ENCODE measurements around the gene SMYD3. TPM values are rescaled to one million over a fixed set of nuclear protein-coding genes. Genes with fewer than 3 reads are reported as not detected.

SMYD3 gene
- total and polyA plus RNA-seq, 9 of the 15 experiments (the other 6 are each of a cell fraction or from before 2014, with no cell fraction given): 128 to 440 (median 197) TPM

DNA sequence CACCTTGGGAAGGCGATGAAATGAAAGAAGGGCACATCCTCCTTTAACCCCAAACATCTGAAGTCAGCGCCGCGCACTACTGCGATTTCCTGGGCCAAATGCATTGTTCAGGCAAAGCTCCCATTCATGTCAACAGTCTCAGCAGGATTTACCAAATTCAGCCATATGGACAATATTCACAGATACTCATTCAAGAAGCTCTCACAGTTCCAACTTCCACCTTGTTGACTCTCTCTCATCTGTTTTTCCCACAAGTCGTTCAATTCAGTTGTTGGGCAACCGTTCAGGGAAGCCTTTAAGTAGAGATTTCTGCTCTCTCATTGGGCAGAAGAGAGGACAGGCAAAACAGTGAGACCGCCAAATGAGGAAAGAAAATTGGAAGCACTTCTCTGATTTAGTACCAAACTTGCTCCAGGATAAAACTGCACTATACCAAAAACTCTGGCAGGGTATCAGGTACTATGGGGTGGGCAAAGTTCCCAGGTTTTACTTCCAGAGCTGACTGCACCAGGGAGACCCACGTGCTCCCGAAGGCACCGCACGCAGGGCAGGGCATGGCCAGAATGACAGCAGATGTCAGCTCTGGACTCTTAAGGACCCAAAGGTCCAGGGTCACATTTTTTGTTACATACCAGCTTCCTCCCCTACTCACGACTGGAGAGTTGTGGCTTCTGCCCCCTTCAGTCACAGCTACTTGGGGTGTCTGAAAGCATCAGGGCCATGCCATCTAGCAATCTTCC, 683.5 kb downstream of the SMYD3 start:
- no peak for FAIRE-seq
- Histone ChIP-seq H3K9me3 (replicated peaks; ENCODE audit: control insufficient read depth, insufficient read depth, low read depth, low read length) (no peaks in the 10 kb centered on the region), H3K79me2 (ENCODE audit: control insufficient read depth, insufficient read depth, low read length) (peaks cover 2% of the 10 kb centered on the region; the same call in 1 of the 3 replicates), H2AFZ (ENCODE audit: low read depth, low read length) (no peak overlapping the region), H3K27me3 (ENCODE audit: control insufficient read depth in 2 of 2, insufficient read depth in 2 of 2, low read length in 2 of 2) (no peaks in the 10 kb centered on the region), H3K9ac (ENCODE audit: insufficient read depth in 1 of 2, low read depth in 2 of 2, low read length in 2 of 2) (no peak overlapping the region), H3K4me3 (no peak overlapping the region), H3K4me1 (replicated peaks in 1 of 2; ENCODE audit: control insufficient read depth in 2 of 2, insufficient read depth in 2 of 2, low read length in 2 of 2) (no peaks in the 10 kb centered on the region), H3K27ac (ENCODE audit: extremely low read depth, low read depth, low read length) (no peak overlapping the region), H3K9me1 (ENCODE audit: control insufficient read depth, insufficient read depth, low read length) (no peaks in the 10 kb centered on the region), H3K4me2 (ENCODE audit: insufficient read depth, low read length) (no peak overlapping the region), H4K20me1 (replicated peaks; ENCODE audit: control insufficient read depth, insufficient read depth, low read length) (no peaks in the 10 kb centered on the region), H3K36me3 (ENCODE audit: control insufficient read depth, insufficient read depth, low read length) (peaks cover 39% of the 10 kb centered on the region; the same call in 2 of the 3 replicates)
- TF ChIP-seq ZFP36 (IDR thresholded peaks at IDR 0.05; ENCODE audit: low read depth, low read length, partially characterized antibody) (no peak), CEBPG (CRISPR knock-in tag; IDR thresholded peaks at IDR 0.05) (no peak), CEBPG (tag; conservative IDR thresholded peaks at IDR 0.05 in 1 of 2, IDR thresholded peaks at IDR 0.05 in 1 of 2) (no peak), KLF10 (CRISPR knock-in tag; IDR thresholded peaks at IDR 0.05) (no peak), ZNF717 (CRISPR knock-in tag; IDR thresholded peaks at IDR 0.05) (no peak), IFI16 (CRISPR knock-in tag; IDR thresholded peaks at IDR 0.05) (no peak), RBFOX2 (IDR thresholded peaks at IDR 0.05; ENCODE audit: low read depth, low read length) (no peak), ZNF174 (CRISPR knock-in tag; IDR thresholded peaks at IDR 0.05) (no peak), KLF16 (IDR thresholded peaks at IDR 0.05) (no peak), ZNF140 (CRISPR knock-in tag; IDR thresholded peaks at IDR 0.05) (no peak), ZNF124 (CRISPR knock-in tag; IDR thresholded peaks at IDR 0.05) (no peak), MTA1 (IDR thresholded peaks at IDR 0.05; ENCODE audit: borderline replicate concordance) (no peak), NRF1 (conservative IDR thresholded peaks at IDR 0.05 in 1 of 2, IDR thresholded peaks at IDR 0.05 in 1 of 2) (no peak), ZKSCAN1 (IDR thresholded peaks at IDR 0.05; ENCODE audit: low read depth, low read length) (no peak), RAD21 (CRISPR knock-in tag; conservative IDR thresholded peaks at IDR 0.05 in 1 of 2, IDR thresholded peaks at IDR 0.05 in 1 of 2) (no peak), FUS (optimal IDR thresholded peaks at IDR 0.05; ENCODE audit: low read depth, low read length) (no peak), MAFF (IDR thresholded peaks at IDR 0.05; ENCODE audit: low read length) (no peak), BCOR (IDR thresholded peaks at IDR 0.05) (no peak), TSC22D4 (tag; IDR thresholded peaks at IDR 0.05) (no peak), EZH2 (IDR thresholded peaks at IDR 0.05; ENCODE audit: borderline replicate concordance, low read depth, low read length) (no peak)
- intact Hi-C loops (cut with micrococcal nuclease): no loop called here
- WGBS (ENCODE audit: insufficient coverage, low coverage, missing lambda C conversion rate): 96% methylated on average over 13 of the region's 13 CpGs
- ATAC-seq: no peak
- ChIA-PET CTCF (ENCODE audit: low intra/inter-chr PET ratio) (no interaction called here), POLR2A (no interaction called here)
- BruUV-seq (replicated peaks): no TSS peak
- in situ Hi-C loops (cut with MboI): no loop called here
- no peak for DNase-seq (ENCODE audit: extremely low read depth in 1 of 4, low spot score in 3 of 4)

All from K562 (cell line).